ENCODE measurements around the gene TAOK1.

TAOK1 gene

GRCh38 chr17:29572691-29573557, 182.8 kb downstream of the TAOK1 start:
- DNase-seq: no peak

- no peak for DNase-seq
Observed at GRCh38 chr17:29573558-29573869, 183.4 kb downstream of the TAOK1 start.

GRCh38 chr17:29573871-29574731, 183.9 kb downstream of the TAOK1 start:
- no peak for DNase-seq

- no peak for DNase-seq
Observed at GRCh38 chr17:29574732-29575510, 184.8 kb downstream of the TAOK1 start.

GRCh38 chr17:29575511-29576213, 185.5 kb downstream of the TAOK1 start:
- DNase-seq: no peak

GRCh38 chr17:29576214-29577000, 186.2 kb downstream of the TAOK1 start:
- no peak for DNase-seq

- DNase-seq: no peak
Observed at GRCh38 chr17:29577001-29577370, 186.8 kb downstream of the TAOK1 start.

GRCh38 chr17:29577385-29578211, 187.4 kb downstream of the TAOK1 start:
- no peak for DNase-seq

- DNase-seq: no peak
Observed at GRCh38 chr17:29578626-29579485, 188.7 kb downstream of the TAOK1 start.

GRCh38 chr17:29579866-29580771, 190.0 kb downstream of the TAOK1 start:
- peak; percentile 82 for DNase-seq

- DNase-seq: peak; percentile 77
Observed at GRCh38 chr17:29581583-29582253, 191.6 kb downstream of the TAOK1 start.

GRCh38 chr17:29582254-29582765, 192.1 kb downstream of the TAOK1 start:
- no peak for DNase-seq

GRCh38 chr17:29582772-29583171, 192.6 kb downstream of the TAOK1 start:
- DNase-seq: no peak

- no peak for DNase-seq
Observed at GRCh38 chr17:29583324-29584248, 193.4 kb downstream of the TAOK1 start.

GRCh38 chr17:29584452-29585079, 194.4 kb downstream of the TAOK1 start:
- no peak for DNase-seq

- DNase-seq: no peak
Observed at GRCh38 chr17:29585080-29585751, 195.1 kb downstream of the TAOK1 start.

Data from COR-L47 (cell line).